ENCODE results near the gene PRKCQ.

PRKCQ gene

DNA sequence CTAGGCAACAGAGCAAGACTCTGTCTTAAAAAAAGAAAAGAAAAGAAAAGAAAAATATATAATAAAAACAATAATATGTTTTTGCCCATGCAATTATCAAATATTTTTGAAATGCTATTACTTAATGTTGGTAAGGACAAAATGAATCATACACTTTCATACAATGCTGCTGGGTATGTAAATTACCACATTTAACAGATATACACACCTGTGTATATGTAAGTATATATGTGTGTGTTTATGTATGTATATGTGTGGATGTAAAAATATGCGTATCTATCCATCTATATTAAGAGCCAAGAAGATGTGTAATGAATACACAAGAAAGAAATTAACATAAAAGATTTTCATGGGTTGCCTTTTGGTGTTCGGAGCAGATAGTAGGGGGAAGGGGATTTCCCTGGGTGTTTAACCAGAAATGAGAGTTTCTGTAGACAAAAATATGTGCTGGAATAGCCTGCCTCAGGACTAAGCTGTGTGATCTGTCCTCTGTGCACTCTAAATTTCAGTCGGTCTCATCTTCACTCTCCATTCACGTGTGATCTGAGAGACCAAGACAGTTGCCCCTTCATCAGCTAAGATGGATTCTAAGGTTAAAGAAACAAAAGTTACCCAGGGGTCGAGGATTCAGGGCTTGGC, 61.2 kb downstream of the PRKCQ start:
- TF ChIP-seq CTCF (IDR thresholded peaks at IDR 0.05; ENCODE audit: poor library complexity, severe bottlenecking): no peak
- Histone ChIP-seq H3K27me3 (ENCODE audit: insufficient read depth, poor library complexity, severe bottlenecking) (no peaks in the 10 kb centered on the region), H3K9me3 (ENCODE audit: severe bottlenecking) (peaks cover 4% of the 10 kb centered on the region), H3K36me3 (ENCODE audit: low read depth) (no peaks in the 10 kb centered on the region), H3K27ac (ENCODE audit: poor library complexity, severe bottlenecking) (no peak overlapping the region), H3K4me1 (ENCODE audit: insufficient read depth, poor library complexity, severe bottlenecking) (no peaks in the 10 kb centered on the region), H3K4me3 (ENCODE audit: severe bottlenecking) (no peak overlapping the region)
- ATAC-seq (ENCODE audit: low read depth) (no peak), DNase-seq (ENCODE audit: low spot score) (no peak)

DNA sequence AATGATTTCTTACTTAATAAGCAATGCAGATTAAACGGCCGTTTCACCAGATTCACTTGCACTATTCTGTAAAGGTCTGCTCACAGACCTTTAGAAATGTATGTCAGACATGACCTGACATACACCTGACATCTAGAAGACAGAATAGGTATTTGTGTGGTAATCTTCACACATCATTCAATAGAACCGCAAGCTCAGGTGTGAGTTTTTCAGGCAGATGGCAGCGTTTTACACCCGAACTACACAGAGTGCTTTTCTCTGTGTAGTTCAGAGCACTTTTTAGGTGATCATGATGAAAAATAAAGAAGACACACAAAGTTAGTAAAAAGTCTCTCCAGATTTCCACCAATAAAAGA, 63.2 kb downstream of the PRKCQ start:
- no peaks in the 10 kb centered on the region for H3K27me3 ChIP-seq (ENCODE audit: insufficient read depth, poor library complexity, severe bottlenecking)
- peaks cover 4% of the 10 kb centered on the region for H3K9me3 ChIP-seq (ENCODE audit: severe bottlenecking)
- ATAC-seq (ENCODE audit: low read depth): no peak
- no peaks in the 10 kb centered on the region for H3K36me3 ChIP-seq (ENCODE audit: low read depth)
- no peak overlapping the region for H3K27ac ChIP-seq (ENCODE audit: poor library complexity, severe bottlenecking)
- H3K4me3 ChIP-seq (ENCODE audit: severe bottlenecking): no peak overlapping the region
- no peak for DNase-seq (ENCODE audit: low spot score)
- no peak for TF ChIP-seq CTCF (IDR thresholded peaks at IDR 0.05; ENCODE audit: poor library complexity, severe bottlenecking)
- no peaks in the 10 kb centered on the region for H3K4me1 ChIP-seq (ENCODE audit: insufficient read depth, poor library complexity, severe bottlenecking)

DNA sequence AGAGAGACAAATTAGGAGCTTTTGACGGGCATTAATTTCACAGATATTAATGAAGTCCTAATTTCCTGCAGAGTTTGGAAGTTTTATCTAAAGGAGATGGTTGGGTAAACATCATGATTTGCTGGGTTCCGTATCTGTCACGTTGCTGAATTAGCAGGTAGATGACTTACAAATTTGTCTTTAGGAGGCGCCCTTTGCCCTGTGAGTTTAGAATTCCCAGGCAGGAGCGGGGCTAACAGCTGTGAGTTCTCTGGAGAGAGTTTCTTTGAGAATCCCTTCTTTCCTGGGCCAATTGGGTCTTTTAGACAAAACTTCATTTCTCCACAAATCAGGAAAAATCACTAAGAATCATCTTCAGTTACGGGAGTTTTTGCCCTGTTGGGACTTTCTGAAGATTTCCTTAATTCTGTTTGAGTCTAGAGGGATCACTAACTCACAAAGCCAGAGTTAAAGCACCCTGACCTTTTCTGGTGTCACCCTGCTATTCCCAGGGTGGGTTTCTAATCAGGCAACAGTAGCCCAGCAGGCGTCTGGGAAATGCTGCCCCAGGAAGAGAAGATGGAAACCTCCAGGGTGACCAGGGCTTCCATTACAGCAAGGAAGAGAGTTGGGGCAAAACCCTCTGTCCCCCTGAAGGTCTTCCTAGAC, 63.7 kb downstream of the PRKCQ start:
- H3K4me3 ChIP-seq (ENCODE audit: severe bottlenecking): no peak overlapping the region
- H3K36me3 ChIP-seq (ENCODE audit: low read depth): no peaks in the 10 kb centered on the region
- DNase-seq (ENCODE audit: low spot score) (no peak), ATAC-seq (ENCODE audit: low read depth) (no peak)
- TF ChIP-seq CTCF (IDR thresholded peaks at IDR 0.05; ENCODE audit: poor library complexity, severe bottlenecking): no peak
- no peak overlapping the region for H3K27ac ChIP-seq (ENCODE audit: poor library complexity, severe bottlenecking)
- H3K27me3 ChIP-seq (ENCODE audit: insufficient read depth, poor library complexity, severe bottlenecking): no peaks in the 10 kb centered on the region
- H3K9me3 ChIP-seq (ENCODE audit: severe bottlenecking): peaks cover 4% of the 10 kb centered on the region
- no peaks in the 10 kb centered on the region for H3K4me1 ChIP-seq (ENCODE audit: insufficient read depth, poor library complexity, severe bottlenecking)

DNA sequence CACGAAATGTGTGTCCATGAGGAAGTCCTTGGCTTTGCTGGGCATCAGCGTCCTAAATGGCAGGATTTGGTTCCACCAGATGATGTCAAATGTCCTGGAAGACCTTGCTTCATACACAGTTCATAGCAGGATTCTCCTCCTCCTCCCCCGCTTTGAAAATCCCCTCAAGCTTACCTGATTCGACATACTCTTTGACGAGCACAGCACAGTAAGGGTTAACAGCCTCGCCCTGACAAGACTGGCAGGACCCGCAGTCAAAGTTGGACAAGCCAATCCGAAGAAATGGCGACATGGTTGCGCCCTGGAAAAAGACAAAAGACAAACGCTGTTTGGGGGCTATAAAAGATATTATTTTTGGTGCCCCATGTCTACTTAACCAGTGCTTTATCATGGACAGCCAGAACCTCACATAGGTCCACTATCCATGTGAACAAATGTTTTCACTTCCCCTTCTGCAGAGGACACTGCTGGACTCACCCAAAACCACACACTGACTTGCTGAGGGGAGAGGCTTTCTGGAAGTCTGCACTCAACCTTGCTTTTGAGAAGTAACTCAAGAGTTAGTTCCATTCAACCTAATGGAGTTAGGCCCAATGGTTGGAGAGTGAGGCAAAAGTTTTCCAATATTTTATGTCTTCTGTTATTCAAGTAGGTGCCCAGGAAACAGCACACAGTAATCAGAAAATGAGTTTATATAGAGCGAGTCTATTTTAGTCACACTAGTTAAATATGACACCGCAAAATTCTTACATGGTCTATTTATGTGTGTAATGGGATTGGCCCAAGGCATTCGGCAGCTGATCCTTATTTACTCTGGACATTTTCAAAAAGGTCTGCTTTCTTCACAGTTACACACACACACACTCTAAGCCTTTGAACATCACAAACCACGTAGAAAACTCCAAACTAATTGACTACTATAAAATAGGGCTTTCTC, 65.0 kb downstream of the PRKCQ start:
- no peaks in the 10 kb centered on the region for H3K27me3 ChIP-seq (ENCODE audit: insufficient read depth, poor library complexity, severe bottlenecking)
- H3K9me3 ChIP-seq (ENCODE audit: severe bottlenecking): peaks cover 4% of the 10 kb centered on the region
- no peak for DNase-seq (ENCODE audit: low spot score)
- TF ChIP-seq CTCF (IDR thresholded peaks at IDR 0.05; ENCODE audit: poor library complexity, severe bottlenecking): no peak
- no peak overlapping the region for H3K4me3 ChIP-seq (ENCODE audit: severe bottlenecking)
- peaks cover 3% of the 10 kb centered on the region; the same call in 1 of the 2 replicates for H3K36me3 ChIP-seq (ENCODE audit: low read depth)
- no peak overlapping the region for H3K27ac ChIP-seq (ENCODE audit: poor library complexity, severe bottlenecking)
- no peaks in the 10 kb centered on the region for H3K4me1 ChIP-seq (ENCODE audit: insufficient read depth, poor library complexity, severe bottlenecking)
- no peak for ATAC-seq (ENCODE audit: low read depth)
